Measurements from ENCODE around the gene LRRC2.
"Not testable (repeated sequence)": the region's sequence is repeated elsewhere in the genome, so short reads cannot be mapped to it uniquely, and the experiment has no call there.

The LRRC2 gene

GRCh38 chr3:46552538-46552937, 13.6 kb downstream of the LRRC2 start:
- no peak for DNase-seq (ENCODE audit: low read depth)

GRCh38 chr3:46551615-46552014, 14.5 kb downstream of the LRRC2 start:
- no peak for DNase-seq (ENCODE audit: low read depth)

DNA sequence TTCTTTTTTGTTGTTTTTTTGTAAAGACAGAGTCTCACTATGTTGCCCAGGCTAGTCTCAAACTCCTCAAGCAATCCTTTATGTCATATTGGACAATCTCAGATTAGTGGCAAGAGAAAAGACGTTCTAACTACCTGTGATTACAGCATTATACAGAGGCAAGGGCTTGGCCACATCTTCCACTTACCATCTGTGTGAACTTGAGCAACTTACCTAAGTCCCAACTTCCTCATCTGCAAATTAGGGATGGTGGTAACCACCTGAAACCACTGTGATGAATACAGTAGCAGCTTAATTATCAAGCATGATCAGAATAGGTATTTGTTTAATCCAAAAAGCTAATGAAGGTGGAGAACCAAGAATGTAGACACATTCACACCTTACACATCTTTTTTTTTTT, 16.1 kb downstream of the LRRC2 start:
- no peak for DNase-seq (ENCODE audit: low read depth)

DNA sequence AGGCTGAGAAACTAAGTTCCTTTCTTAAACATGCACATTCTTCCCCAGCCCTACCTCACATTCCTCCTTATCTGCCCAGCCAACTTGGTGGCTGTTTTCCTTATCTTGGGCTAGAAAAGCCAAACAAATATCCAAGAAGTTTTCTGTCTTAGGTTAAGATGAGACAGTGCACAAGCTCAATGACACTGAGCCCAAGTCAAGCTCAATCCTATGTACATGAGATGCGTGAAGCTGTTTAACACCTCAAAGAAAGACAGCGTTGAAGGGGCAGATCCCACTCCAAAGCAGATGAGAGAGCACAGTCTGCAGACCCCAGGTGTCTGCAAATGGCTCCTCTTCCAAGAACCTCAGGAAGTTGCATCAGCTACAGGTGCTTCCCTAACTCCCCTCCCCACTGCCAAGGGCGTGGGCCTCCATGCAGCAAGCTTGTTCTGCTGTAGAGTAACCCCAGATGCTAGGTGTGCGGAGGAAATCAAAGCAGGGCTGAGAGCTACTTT, 16.6 kb downstream of the LRRC2 start:
- DNase-seq (ENCODE audit: low read depth): no peak

DNA sequence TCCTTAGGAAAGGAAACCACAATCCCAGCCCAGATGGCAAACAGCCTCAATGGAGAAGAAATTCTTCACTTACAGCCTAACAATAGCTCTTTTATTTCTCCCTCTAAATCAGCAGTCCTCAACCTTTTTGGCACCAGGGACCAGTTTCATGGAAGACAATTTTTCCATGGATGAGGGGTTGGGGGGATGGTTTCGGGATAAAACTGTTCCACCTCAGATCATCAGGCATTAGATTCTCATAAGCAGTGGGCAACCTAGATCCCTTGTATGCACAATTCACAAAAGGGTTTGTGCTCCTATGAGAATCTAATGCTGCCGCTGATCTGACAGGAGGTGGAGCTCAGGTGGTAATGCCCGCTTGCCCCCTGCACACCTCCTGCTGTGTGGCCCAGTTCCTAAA, 17.5 kb downstream of the LRRC2 start:
- DNase-seq (ENCODE audit: low read depth): not testable (repeated sequence)

DNA sequence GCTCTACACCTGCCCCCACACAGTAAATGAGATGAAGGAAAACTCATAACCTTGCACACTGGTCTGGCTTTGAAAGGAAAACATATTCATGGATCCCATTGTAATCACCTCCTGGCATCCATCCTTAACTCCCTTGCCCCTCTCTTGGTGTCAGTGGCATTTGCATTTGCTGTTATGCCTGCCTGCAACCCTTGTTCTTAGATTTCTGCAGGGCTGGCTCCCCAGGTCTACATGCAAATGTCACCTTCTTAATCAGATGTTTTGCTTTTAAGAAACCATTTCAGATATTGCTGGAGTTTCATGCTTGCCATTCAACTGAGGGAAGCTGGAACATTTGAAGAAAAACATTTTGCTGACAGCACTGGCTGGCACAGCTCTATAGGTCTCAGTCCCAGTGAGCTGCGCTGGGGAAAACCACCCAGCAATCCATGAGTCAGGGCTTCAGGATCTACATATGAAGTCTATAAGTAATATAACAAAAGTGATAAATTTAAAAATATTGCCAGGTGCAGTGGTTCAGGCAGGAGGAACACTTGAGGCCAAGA, 19.1 kb downstream of the LRRC2 start:
- DNase-seq (ENCODE audit: low read depth): no peak

DNA sequence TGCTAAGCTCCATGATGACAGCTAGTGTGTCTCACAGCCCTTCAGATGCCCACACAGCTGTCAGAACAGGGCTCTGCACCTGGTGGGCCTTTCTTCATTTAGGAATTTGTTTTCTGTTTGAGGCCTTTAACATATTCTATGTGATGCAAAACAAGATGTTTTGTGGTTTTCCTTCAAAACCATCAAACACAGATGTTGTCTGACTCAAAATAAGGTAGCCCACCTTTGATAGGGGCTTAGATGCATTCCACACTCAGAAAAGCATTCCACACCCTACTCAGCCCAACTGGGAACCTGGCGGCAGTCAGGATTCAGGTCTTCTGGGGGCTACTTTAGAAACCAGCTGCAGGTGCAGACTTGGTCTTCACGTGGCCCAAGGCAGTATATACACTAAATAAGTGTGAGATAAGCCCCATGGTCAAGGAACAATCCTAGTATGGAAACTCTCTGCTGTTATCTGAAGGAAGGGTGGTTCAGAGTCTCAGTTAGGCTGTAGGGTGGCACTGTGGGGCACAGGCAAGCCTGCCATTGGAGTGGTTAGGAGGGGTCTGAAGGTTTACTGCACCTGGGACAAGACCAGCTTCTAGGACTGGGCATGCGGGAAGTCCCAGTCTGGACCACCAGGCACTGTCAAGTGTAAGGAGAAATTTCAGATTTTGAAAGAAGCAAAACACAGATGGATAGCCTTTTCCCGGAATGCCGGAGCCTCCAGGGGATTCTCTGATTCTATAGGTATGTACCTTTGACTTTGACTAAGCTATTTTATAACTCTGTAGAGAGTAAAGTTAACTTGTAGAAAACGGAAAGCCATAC, 20.1 kb downstream of the LRRC2 start:
- DNase-seq (ENCODE audit: low read depth): no peak

DNA sequence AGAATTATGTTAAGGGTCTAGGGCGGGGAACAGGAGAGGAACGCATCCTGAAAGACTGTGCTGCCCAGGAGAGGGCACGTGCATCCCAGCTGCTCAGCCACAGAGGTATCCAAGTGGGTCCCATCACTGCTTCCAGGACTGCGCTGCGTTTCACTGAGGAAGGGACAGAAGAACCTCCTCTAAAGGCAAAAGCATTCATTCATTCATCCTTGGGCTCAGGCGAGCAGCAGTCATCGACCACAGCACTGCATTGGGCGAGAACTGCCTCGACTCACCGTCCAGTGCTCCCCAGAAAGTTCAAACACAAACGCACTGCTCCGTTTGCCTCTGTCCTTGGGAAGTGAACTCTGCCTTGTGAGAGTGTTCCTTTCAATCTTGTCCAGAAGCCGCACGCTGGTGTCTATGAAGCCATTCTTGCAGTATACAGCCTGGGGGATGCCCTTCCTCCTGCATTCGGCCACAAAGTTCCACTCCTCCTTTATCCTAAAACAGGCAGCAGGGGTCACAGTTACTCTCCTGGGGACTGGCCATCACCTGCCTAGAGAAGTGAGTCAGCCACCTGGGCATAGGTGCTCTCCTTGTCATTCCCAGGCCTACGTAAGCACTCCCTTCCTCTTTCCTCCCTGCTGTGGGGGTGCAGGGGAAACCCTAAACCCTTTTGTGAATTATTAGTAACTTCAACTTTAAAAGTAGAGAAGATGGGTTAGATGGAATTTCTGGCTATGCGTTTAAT, 21.2 kb downstream of the LRRC2 start:
- no peak for DNase-seq (ENCODE audit: low read depth)

DNA sequence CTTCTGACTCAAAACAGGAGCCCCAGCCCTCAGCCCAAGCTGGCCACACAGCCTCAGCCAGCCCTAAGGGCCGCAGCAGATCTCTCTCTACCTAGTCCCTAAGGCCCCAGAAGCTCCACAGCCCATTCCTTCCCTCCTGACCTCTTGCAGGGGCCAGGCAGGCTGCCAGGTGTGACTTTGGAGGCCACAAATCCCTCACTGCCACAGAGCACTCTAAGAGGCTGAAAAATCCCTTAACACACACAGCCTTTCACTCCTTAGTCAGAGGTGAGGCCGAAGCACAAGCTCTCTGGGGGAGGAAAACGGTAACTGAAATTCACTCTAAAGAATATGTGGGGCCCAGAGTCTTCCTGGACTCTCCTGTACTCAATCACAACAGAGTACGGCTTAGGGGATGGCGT, 23.3 kb downstream of the LRRC2 start:
- no peak for DNase-seq (ENCODE audit: low read depth)

- no peak for DNase-seq (ENCODE audit: low read depth)
These were observed 23.8 kb downstream of the LRRC2 start for GRCh38 chr3:46542344-46542743.

- DNase-seq (ENCODE audit: low read depth): no peak
These were observed 24.3 kb downstream of the LRRC2 start for GRCh38 chr3:46541835-46542234.

DNA sequence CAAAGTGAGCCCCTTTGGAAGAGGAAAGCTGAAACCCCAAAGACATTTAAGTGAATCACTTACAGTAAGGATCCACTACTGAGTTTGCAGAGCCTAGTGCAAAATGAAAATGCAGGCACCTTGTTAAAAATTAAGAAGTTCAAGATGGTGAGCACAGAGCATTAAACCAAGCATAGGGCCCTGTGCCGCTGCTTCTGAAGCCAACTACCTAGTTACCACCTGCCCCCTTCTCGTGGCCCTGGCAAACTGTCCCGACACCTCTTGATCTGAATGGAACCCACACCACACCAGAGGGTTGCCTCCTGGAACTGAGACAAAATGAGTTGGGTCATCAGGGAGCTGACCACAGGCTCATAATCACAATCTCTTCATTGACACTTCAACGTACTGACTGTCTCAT, 25.6 kb downstream of the LRRC2 start:
- DNase-seq (ENCODE audit: low read depth): no peak

- DNase-seq (ENCODE audit: low read depth): no peak
These were observed 26.6 kb downstream of the LRRC2 start for GRCh38 chr3:46539443-46540005.

DNA sequence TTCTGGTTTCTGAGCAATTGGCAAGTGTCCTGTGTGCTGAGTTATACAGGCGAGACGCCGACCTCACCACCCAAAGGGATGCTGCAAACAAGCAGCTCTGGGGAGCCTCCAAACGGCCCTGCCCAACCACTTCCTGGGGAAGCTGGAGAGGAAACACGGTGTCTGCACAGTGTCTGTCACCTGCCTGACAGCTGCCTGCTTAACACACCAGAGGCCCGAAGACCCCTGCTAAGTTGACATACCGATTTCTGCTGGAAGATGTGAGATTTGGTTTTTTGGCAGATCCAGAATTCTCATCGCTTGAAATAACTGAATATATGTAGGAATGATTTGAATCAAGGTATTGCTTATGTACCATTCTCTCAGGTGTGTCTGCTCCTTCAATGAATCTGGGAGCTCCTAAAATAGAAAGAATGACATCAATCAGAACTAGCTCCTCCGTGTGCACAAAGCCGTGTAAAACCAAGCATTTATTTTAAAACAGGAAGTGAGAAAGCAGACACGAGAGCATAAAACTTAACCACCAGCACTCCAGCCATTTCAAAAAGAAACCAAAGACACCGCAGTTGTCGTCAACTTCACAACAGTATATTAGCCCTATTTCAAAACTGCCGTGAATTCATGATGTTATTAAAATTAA, 27.2 kb downstream of the LRRC2 start:
- peak; percentile 35 for DNase-seq (ENCODE audit: low read depth)

DNA sequence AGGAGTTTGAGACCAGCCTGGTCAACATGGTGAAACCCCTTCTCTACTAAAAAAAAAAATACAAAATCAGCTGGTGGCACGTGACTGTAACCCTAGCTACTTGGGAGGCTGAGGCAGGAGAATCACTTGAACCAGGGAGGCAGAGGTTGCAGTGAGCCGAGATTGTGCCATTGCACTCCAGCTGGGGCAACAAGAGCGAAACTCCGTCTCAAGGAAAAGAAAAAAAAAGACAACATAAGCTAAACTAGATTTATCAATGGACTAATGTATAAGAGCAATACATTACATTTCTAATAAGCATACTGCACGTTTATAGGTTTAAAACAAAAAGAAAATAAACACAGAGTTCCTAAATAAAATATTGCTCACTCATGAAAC, 27.7 kb downstream of the LRRC2 start:
- not testable (repeated sequence) for DNase-seq (ENCODE audit: low read depth)

DNA sequence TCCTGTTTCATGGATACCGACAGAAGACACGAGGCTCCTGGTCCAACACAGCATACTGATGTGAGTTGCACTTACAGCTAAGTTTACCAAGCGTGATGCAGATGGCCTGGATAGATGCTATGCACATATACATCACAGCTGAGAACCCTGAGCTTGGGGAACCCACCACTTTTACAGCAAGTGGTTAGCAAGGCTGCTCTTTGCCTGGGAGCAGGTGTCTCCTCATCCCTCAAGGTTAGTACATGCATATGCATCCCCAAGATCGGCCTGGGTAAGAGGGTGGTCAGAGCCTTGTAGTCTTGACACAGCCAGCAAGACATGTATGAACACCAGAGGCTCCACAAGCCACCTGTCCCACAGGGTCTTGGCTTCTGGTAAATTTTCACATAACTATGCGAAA, 28.3 kb downstream of the LRRC2 start:
- DNase-seq (ENCODE audit: low read depth): no peak

DNA sequence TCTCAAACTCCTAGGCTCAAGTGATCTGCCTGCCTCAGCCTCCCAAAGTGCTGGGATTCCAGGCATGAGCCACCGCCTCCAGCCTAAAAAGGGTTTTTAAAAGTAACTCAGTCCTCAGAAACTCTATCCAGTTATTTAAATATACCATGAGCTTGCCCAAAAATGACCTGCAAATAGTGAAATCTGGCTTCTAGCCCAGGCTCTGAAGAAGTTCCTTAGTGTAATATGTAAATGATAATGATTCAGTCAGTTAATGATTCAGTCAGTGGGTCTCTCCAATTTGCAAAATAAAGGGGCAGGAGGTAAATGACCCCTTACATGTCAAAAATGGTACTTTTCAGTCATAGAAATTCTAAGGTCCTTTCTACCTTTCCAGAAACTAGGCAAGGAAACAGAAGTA, 28.8 kb downstream of the LRRC2 start:
- no peak for DNase-seq (ENCODE audit: low read depth)

GRCh38 chr3:46536758-46537157, 29.3 kb downstream of the LRRC2 start:
- DNase-seq (ENCODE audit: low read depth): no peak

- no peak for DNase-seq (ENCODE audit: low read depth)
These were observed 30.4 kb downstream of the LRRC2 start for GRCh38 chr3:46535746-46536145.

DNA sequence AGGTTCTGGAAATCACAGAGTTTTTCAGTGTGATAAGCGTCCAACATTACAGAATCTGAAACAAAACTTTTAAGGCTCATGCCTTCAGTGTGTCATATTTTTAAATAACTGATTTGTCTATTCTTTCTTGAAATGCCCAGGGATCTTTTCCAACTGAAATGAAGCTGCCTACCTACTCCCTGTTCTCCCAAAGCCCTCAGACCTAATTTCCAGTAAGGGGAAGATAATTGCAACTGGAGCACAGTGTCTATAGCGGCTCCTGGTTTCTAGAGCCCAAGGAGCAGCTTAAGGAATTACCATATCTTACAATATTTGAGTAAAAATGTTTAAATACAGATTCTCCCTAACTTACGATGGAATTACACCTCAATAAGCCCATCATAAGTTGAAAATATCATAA, 33.0 kb downstream of the LRRC2 start:
- no peak for DNase-seq (ENCODE audit: low read depth)

DNA sequence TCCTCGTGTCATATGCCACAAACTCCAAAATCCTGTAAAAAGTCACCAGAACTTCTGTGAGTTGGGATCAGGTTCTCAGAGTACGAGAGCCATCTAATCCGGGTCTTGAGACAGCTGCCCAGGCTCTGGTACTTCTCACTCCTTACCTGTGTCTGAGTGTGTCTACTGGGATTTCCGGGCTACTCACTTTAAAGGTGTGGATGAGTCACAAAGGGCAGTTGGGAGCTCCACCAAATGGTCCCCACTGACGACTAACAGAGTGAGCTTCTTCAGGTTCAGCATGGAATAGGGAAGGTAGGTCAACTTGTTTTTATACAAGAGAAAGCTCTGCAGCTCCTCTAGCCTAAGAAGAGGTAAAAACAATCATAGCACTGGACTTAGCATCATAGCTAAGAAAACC, 38.9 kb downstream of the LRRC2 start:
- no peak for DNase-seq (ENCODE audit: low read depth)

- DNase-seq (ENCODE audit: low read depth): no peak
These were observed 41.3 kb downstream of the LRRC2 start for GRCh38 chr3:46524832-46525231.

Measured in GM04503 (cell line).